ENCODE measurements around the gene CXXC5. TPM values are rescaled to one million over a fixed set of nuclear protein-coding genes. Genes with fewer than 3 reads are reported as not detected.

The CXXC5 gene
- total and polyA plus RNA-seq, 9 of the 15 experiments (the other 6 are each of a cell fraction or from before 2014, with no cell fraction given), result 1.9 to 123 (median 45.8) TPM

DNA sequence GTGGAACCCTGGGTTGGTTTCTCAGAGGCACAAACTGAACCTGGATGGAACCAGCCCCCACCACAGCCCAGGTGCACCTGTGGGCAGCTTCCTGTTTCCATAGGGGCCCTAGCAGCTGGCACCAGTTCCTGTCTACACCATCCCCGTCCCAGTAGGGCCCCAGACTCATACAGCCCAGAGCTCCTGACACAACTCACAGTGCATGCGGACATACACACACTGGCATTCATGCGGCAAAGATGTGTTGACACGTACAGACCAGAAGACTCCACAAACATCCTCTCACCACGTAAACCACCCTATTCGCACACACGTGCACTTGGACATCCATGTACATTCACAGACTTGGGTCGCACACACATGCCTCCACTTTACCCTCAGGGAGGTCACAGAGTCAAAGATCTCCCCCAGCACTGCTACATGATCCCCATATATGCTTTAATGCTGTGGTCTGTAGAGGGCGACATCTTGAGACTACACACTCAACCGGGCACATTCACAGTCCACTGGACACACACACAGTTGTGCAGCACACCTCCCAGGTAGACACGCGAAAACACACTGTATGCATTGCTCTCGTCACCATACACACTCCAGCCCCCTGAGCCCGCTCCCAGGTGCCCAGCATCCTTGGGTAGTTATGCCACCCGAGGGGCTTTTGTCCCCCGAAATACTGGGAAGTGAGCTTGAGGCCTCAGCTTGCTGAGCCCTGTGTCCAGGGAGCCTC lies 22.4 kb downstream of the CXXC5 start (continued):
- no peak for TF ChIP-seq TAF1 (IDR thresholded peaks at IDR 0.05; ENCODE audit: control insufficient read depth, extremely low read depth, insufficient read depth, low read length, severe bottlenecking)
- peak; percentile 62; the same call in 1 of the 2 replicates for TF ChIP-seq OTX1 (CRISPR knock-in tag; IDR thresholded peaks at IDR 0.05)
- TF ChIP-seq ZNF436 (CRISPR knock-in tag; IDR thresholded peaks at IDR 0.05), result no peak
- peak; percentile 46 for TF ChIP-seq NFRKB (IDR thresholded peaks at IDR 0.05; ENCODE audit: low read depth)
- 0 out of 2 replicates have a peak, but pooled peaks have one; percentile 8 for TF ChIP-seq BHLHE40 (IDR thresholded peaks at IDR 0.05; ENCODE audit: low read length)
- peak; percentile 54; the same call in 1 of the 2 replicates for TF ChIP-seq ERF (CRISPR knock-in tag; IDR thresholded peaks at IDR 0.05)
- TF ChIP-seq, protein P1, sequence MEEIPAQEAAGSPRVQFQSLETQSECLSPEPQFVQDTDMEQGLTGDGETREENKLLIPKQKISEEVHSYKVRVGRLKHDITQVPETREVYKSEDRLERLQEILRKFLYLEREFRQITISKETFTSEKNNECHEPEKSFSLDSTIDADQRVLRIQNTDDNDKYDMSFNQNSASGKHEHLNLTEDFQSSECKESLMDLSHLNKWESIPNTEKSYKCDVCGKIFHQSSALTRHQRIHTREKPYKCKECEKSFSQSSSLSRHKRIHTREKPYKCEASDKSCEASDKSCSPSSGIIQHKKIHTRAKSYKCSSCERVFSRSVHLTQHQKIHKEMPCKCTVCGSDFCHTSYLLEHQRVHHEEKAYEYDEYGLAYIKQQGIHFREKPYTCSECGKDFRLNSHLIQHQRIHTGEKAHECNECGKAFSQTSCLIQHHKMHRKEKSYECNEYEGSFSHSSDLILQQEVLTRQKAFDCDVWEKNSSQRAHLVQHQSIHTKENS (CRISPR knock-in tag; IDR thresholded peaks at IDR 0.05), result no peak
- no peak for TF ChIP-seq MIER1 (IDR thresholded peaks at IDR 0.05; ENCODE audit: low read depth)
- TF ChIP-seq, protein P2, sequence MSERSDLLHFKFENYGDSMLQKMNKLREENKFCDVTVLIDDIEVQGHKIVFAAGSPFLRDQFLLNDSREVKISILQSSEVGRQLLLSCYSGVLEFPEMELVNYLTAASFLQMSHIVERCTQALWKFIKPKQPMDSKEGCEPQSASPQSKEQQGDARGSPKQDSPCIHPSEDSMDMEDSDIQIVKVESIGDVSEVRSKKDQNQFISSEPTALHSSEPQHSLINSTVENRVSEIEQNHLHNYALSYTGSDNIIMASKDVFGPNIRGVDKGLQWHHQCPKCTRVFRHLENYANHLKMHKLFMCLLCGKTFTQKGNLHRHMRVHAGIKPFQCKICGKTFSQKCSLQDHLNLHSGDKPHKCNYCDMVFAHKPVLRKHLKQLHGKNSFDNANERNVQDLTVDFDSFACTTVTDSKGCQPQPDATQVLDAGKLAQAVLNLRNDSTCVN (CRISPR knock-in tag; IDR thresholded peaks at IDR 0.05), result peak; percentile 72; the same call in 1 of the 2 replicates
- TF ChIP-seq, protein P3, sequence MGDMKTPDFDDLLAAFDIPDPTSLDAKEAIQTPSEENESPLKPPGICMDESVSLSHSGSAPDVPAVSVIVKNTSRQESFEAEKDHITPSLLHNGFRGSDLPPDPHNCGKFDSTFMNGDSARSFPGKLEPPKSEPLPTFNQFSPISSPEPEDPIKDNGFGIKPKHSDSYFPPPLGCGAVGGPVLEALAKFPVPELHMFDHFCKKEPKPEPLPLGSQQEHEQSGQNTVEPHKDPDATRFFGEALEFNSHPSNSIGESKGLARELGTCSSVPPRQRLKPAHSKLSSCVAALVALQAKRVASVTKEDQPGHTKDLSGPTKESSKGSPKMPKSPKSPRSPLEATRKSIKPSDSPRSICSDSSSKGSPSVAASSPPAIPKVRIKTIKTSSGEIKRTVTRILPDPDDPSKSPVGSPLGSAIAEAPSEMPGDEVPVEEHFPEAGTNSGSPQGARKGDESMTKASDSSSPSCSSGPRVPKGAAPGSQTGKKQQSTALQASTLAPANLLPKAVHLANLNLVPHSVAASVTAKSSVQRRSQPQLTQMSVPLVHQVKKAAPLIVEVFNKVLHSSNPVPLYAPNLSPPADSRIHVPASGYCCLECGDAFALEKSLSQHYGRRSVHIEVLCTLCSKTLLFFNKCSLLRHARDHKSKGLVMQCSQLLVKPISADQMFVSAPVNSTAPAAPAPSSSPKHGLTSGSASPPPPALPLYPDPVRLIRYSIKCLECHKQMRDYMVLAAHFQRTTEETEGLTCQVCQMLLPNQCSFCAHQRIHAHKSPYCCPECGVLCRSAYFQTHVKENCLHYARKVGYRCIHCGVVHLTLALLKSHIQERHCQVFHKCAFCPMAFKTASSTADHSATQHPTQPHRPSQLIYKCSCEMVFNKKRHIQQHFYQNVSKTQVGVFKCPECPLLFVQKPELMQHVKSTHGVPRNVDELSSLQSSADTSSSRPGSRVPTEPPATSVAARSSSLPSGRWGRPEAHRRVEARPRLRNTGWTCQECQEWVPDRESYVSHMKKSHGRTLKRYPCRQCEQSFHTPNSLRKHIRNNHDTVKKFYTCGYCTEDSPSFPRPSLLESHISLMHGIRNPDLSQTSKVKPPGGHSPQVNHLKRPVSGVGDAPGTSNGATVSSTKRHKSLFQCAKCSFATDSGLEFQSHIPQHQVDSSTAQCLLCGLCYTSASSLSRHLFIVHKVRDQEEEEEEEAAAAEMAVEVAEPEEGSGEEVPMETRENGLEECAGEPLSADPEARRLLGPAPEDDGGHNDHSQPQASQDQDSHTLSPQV (IDR thresholded peaks at IDR 0.05), result peak; percentile 1; the same call in 1 of the 2 replicates
- no peak for TF ChIP-seq ZNF347 (CRISPR knock-in tag; IDR thresholded peaks at IDR 0.05; ENCODE audit: low read depth)
- TF ChIP-seq, protein P4, sequence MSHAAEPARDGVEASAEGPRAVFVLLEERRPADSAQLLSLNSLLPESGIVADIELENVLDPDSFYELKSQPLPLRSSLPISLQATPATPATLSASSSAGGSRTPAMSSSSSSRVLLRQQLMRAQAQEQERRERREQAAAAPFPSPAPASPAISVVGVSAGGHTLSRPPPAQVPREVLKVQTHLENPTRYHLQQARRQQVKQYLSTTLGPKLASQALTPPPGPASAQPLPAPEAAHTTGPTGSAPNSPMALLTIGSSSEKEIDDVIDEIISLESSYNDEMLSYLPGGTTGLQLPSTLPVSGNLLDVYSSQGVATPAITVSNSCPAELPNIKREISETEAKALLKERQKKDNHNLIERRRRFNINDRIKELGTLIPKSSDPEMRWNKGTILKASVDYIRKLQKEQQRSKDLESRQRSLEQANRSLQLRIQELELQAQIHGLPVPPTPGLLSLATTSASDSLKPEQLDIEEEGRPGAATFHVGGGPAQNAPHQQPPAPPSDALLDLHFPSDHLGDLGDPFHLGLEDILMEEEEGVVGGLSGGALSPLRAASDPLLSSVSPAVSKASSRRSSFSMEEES (CRISPR knock-in tag; IDR thresholded peaks at IDR 0.05), result peak; percentile 7; the same call in 1 of the 2 replicates
- TF ChIP-seq ZZZ3 (IDR thresholded peaks at IDR 0.05), result no peak
- TF ChIP-seq ZNF324 (CRISPR knock-in tag; IDR thresholded peaks at IDR 0.05), result peak; percentile 56; the same call in 1 of the 2 replicates
- TF ChIP-seq, protein P5, sequence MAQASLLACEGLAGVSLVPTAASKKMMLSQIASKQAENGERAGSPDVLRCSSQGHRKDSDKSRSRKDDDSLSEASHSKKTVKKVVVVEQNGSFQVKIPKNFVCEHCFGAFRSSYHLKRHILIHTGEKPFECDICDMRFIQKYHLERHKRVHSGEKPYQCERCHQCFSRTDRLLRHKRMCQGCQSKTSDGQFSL (CRISPR knock-in tag; IDR thresholded peaks at IDR 0.05), result no peak
- TF ChIP-seq, protein P5 (tag; IDR thresholded peaks at IDR 0.05), result no peak
- no peak for TF ChIP-seq ZNF41 (CRISPR knock-in tag; conservative IDR thresholded peaks at IDR 0.05)

Measured in K562 (cell line).